AG04450 (cell line): Measurements from ENCODE around the gene HERC2. TPM values are rescaled to one million over a fixed set of nuclear protein-coding genes. Genes with fewer than 3 reads are reported as not detected.

Experiments
- CTCF ChIA-PET: fragments of 300-600, 350-600 bp; formaldehyde crosslinking; extraction: SDS; loops from one replicate; lab custom pipeline; 2022; ENCODE audit warnings: antibody characterized with exemption, inconsistent platforms; lab: Charles Lee
- POLR2A ChIA-PET: fragments of 350-600 bp; formaldehyde crosslinking; extraction: SDS; loops from one replicate; lab custom pipeline; 2021; ENCODE audit warnings: antibody characterized with exemption, inconsistent platforms; lab: Yijun Ruan, JAX
- DNase-seq: peaks from one replicate; pipeline ENCODE4 v3.0.0-alpha.2; 2011; ENCODE audit warnings: low read depth, low spot score
- H3K27ac ChIP-seq: one replicate; pipeline ENCODE4 v1.5.1; 2012; ENCODE audit warnings: low read depth, low read length, control low read depth
- H3K27me3 ChIP-seq: one replicate; pipeline ENCODE4 v1.6.0; 2012; ENCODE audit warnings: low read length; ENCODE audit not compliant: control insufficient read depth, insufficient read depth
- H3K4me3 ChIP-seq: 2 replicates; pipeline ENCODE4 v1.5.1; 2011; ENCODE audit warnings: mild to moderate bottlenecking, low read depth, low read length, control low read depth
- H3K9me3 ChIP-seq: 2 replicates; pipeline ENCODE4 v1.5.1; 2012; ENCODE audit warnings: low read length; ENCODE audit not compliant: control insufficient read depth, insufficient read depth
- CTCF ChIP-seq: IDR thresholded peaks from 2 replicates; pipeline ENCODE4 v1.5.1; 2011; ENCODE audit warnings: low read depth, low read length, control low read depth, inconsistent platforms
- polyA plus RNA-seq: library from polyadenylated mRNA; depleted of rRNA; stranded (reverse); fragments of >200 nt; gene quantifications from 2 replicates; pipeline ENCODE4 v1.2.3, GENCODE V29; 2011

The HERC2 gene
- polyA plus RNA-seq, 1 experiment, result 12.7 TPM

- Histone ChIP-seq H3K4me3 (no peak overlapping the region), H3K9me3 (peaks cover 3% of the 10 kb centered on the region; the same call in 1 of the 2 replicates), H3K27me3 (peaks cover 41% of the 10 kb centered on the region), H3K27ac (no peak overlapping the region)
- no peak for TF ChIP-seq CTCF
- CTCF ChIA-PET, result interaction anchor here (1.0 to 2.8 kb wide), 2 partner anchors 9 to 25 kb away, joined by 3 to 7 read pairs; no protein-coding TSS in a partner anchor
- DNase-seq, result no peak
- POLR2A ChIA-PET, result no interaction called here
Observed at GRCh38 chr15:28094732-28095521, 227.1 kb downstream of the HERC2 start.

GRCh38 chr15:28093752-28094535 lies 228.0 kb downstream of the HERC2 start:
- POLR2A ChIA-PET, result no interaction called here
- peaks cover 3% of the 10 kb centered on the region; the same call in 1 of the 2 replicates for H3K9me3 ChIP-seq
- no peak for TF ChIP-seq CTCF
- CTCF ChIA-PET, result interaction anchor here (1.2 to 1.3 kb wide), 2 partner anchors 9 to 30 kb away, joined by 3 to 4 read pairs; no protein-coding TSS in a partner anchor
- peaks cover 35% of the 10 kb centered on the region for H3K27me3 ChIP-seq
- DNase-seq, result no peak
- H3K27ac ChIP-seq, result no peak overlapping the region
- no peak overlapping the region for H3K4me3 ChIP-seq

- no peak for DNase-seq
- Histone ChIP-seq H3K27ac (no peak overlapping the region), H3K27me3 (peaks cover 11% of the 10 kb centered on the region), H3K9me3 (peaks cover 3% of the 10 kb centered on the region; the same call in 1 of the 2 replicates), H3K4me3 (no peak overlapping the region)
- POLR2A ChIA-PET, result no interaction called here
- no peak for TF ChIP-seq CTCF
- CTCF ChIA-PET, result interaction anchor here (0.9 kb wide), 1 partner anchor 33 kb away, joined by 3 read pairs; no protein-coding TSS in a partner anchor
Observed at GRCh38 chr15:28091313-28091712, 230.7 kb downstream of the HERC2 start.

- H3K9me3 ChIP-seq, result peaks cover 10% of the 10 kb centered on the region; the same call in 1 of the 2 replicates
- no peak overlapping the region for H3K27ac ChIP-seq
- no peak overlapping the region for H3K4me3 ChIP-seq
- POLR2A ChIA-PET, result interaction anchor here (0.5 kb wide), 1 partner anchor 9 kb away, joined by 4 read pairs; no protein-coding TSS in a partner anchor
- peaks cover 4% of the 10 kb centered on the region for H3K27me3 ChIP-seq
- CTCF ChIA-PET, result interaction anchor here (0.6 to 1.5 kb wide), 4 partner anchors 7 to 1996 kb away, joined by 3 to 7 read pairs (median 4); no protein-coding TSS in a partner anchor
- peak; percentile 16 for DNase-seq
- peak; percentile 84 for TF ChIP-seq CTCF
Observed at GRCh38 chr15:28086175-28086703, 235.7 kb downstream of the HERC2 start.
